Measurements from ENCODE around the gene ADAM12. TPM values are rescaled to one million over a fixed set of nuclear protein-coding genes. Genes with fewer than 3 reads are reported as not detected.

Gene ADAM12
- total and polyA plus RNA-seq, 10 of the 15 experiments (the other 5 are each of a cell fraction or from before 2014, with no cell fraction given) = under 0.01 to 0.62 (median 0.04) TPM; not detected in 5

DNA sequence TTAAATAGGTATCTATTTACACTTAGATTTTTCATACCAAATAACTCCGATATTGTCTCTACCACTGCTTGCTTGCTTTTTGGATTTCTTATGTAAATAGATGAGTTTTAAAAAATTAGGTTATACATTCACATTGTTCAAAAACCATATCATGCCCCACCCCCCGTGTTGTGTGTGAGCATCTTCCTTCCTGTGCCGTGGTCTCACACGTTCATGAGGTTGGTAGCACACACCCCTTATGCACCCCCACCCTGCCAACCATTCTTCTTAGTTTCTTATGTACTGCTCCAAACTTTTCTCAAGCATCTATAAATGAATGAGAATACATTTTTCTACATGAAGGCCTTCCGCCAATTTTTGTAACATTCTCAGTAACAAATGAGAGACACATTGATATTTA is 376.3 kb downstream of the ADAM12 start:
- Histone ChIP-seq H3K4me1 (ENCODE audit: control insufficient read depth, insufficient read depth, low read length) (no peaks in the 10 kb centered on the region; the same call in 1 of the 2 replicates), H4K20me1 (ENCODE audit: control insufficient read depth, insufficient read depth) (no peaks in the 10 kb centered on the region), H3K36me3 (ENCODE audit: control insufficient read depth in 2 of 2, insufficient read depth in 2 of 2, low read length in 1 of 2) (no peaks in the 10 kb centered on the region), H3K27ac (ENCODE audit: control insufficient read depth, insufficient read depth) (no peak overlapping the region), H3K79me2 (ENCODE audit: control insufficient read depth, insufficient read depth, low read length) (no peaks in the 10 kb centered on the region), H3K4me3 (no peak overlapping the region), H3K9ac (ENCODE audit: control insufficient read depth, insufficient read depth, low read length) (no peak overlapping the region), H2AFZ (ENCODE audit: control insufficient read depth, low read depth, low read length) (no peak overlapping the region), H3K4me2 (ENCODE audit: control insufficient read depth, insufficient read depth) (no peak overlapping the region), H3K9me3 (replicated peaks; ENCODE audit: control insufficient read depth, insufficient read depth, low read length) (no peaks in the 10 kb centered on the region), H3K27me3 (replicated peaks in 1 of 2; ENCODE audit: control insufficient read depth in 2 of 2, insufficient read depth in 2 of 2, low read length in 1 of 2) (no peaks in the 10 kb centered on the region)
- ATAC-seq = no peak
- FAIRE-seq = no peak
- ChIA-PET CTCF (no interaction called here), RAD21 (ENCODE audit: unreplicated experiment) (no interaction called here), SMC1A (ENCODE audit: uncharacterized antibody, unreplicated experiment) (no interaction called here), POLR2A (no interaction called here)
- intact Hi-C loops (cut with micrococcal nuclease; ENCODE audit: unreplicated experiment) = no loop called here
- in situ Hi-C loops (cut with MboI) = no loop called here
- TF ChIP-seq CEBPB (IDR thresholded peaks at IDR 0.05; ENCODE audit: borderline replicate concordance in 1 of 2, low read depth in 2 of 2, low read length in 2 of 2) = no peak
- TF ChIP-seq, protein P1, sequence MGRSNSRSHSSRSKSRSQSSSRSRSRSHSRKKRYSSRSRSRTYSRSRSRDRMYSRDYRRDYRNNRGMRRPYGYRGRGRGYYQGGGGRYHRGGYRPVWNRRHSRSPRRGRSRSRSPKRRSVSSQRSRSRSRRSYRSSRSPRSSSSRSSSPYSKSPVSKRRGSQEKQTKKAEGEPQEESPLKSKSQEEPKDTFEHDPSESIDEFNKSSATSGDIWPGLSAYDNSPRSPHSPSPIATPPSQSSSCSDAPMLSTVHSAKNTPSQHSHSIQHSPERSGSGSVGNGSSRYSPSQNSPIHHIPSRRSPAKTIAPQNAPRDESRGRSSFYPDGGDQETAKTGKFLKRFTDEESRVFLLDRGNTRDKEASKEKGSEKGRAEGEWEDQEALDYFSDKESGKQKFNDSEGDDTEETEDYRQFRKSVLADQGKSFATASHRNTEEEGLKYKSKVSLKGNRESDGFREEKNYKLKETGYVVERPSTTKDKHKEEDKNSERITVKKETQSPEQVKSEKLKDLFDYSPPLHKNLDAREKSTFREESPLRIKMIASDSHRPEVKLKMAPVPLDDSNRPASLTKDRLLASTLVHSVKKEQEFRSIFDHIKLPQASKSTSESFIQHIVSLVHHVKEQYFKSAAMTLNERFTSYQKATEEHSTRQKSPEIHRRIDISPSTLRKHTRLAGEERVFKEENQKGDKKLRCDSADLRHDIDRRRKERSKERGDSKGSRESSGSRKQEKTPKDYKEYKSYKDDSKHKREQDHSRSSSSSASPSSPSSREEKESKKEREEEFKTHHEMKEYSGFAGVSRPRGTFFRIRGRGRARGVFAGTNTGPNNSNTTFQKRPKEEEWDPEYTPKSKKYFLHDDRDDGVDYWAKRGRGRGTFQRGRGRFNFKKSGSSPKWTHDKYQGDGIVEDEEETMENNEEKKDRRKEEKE (IDR thresholded peaks at IDR 0.05) = no peak
- TF ChIP-seq, protein P2, sequence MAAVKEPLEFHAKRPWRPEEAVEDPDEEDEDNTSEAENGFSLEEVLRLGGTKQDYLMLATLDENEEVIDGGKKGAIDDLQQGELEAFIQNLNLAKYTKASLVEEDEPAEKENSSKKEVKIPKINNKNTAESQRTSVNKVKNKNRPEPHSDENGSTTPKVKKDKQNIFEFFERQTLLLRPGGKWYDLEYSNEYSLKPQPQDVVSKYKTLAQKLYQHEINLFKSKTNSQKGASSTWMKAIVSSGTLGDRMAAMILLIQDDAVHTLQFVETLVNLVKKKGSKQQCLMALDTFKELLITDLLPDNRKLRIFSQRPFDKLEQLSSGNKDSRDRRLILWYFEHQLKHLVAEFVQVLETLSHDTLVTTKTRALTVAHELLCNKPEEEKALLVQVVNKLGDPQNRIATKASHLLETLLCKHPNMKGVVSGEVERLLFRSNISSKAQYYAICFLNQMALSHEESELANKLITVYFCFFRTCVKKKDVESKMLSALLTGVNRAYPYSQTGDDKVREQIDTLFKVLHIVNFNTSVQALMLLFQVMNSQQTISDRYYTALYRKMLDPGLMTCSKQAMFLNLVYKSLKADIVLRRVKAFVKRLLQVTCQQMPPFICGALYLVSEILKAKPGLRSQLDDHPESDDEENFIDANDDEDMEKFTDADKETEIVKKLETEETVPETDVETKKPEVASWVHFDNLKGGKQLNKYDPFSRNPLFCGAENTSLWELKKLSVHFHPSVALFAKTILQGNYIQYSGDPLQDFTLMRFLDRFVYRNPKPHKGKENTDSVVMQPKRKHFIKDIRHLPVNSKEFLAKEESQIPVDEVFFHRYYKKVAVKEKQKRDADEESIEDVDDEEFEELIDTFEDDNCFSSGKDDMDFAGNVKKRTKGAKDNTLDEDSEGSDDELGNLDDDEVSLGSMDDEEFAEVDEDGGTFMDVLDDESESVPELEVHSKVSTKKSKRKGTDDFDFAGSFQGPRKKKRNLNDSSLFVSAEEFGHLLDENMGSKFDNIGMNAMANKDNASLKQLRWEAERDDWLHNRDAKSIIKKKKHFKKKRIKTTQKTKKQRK (IDR thresholded peaks at IDR 0.05; ENCODE audit: low read depth, low read length) = no peak
- no peak for TF ChIP-seq SREBF2 (IDR thresholded peaks at IDR 0.05; ENCODE audit: low read length)
- no peak for TF ChIP-seq NR2C2 (IDR thresholded peaks at IDR 0.05; ENCODE audit: borderline replicate concordance, control insufficient read depth, insufficient read length, low read depth)
- TF ChIP-seq ZBED1 (IDR thresholded peaks at IDR 0.05; ENCODE audit: borderline replicate concordance) = no peak
- TF ChIP-seq, protein P3, sequence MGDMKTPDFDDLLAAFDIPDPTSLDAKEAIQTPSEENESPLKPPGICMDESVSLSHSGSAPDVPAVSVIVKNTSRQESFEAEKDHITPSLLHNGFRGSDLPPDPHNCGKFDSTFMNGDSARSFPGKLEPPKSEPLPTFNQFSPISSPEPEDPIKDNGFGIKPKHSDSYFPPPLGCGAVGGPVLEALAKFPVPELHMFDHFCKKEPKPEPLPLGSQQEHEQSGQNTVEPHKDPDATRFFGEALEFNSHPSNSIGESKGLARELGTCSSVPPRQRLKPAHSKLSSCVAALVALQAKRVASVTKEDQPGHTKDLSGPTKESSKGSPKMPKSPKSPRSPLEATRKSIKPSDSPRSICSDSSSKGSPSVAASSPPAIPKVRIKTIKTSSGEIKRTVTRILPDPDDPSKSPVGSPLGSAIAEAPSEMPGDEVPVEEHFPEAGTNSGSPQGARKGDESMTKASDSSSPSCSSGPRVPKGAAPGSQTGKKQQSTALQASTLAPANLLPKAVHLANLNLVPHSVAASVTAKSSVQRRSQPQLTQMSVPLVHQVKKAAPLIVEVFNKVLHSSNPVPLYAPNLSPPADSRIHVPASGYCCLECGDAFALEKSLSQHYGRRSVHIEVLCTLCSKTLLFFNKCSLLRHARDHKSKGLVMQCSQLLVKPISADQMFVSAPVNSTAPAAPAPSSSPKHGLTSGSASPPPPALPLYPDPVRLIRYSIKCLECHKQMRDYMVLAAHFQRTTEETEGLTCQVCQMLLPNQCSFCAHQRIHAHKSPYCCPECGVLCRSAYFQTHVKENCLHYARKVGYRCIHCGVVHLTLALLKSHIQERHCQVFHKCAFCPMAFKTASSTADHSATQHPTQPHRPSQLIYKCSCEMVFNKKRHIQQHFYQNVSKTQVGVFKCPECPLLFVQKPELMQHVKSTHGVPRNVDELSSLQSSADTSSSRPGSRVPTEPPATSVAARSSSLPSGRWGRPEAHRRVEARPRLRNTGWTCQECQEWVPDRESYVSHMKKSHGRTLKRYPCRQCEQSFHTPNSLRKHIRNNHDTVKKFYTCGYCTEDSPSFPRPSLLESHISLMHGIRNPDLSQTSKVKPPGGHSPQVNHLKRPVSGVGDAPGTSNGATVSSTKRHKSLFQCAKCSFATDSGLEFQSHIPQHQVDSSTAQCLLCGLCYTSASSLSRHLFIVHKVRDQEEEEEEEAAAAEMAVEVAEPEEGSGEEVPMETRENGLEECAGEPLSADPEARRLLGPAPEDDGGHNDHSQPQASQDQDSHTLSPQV (IDR thresholded peaks at IDR 0.05) = no peak
- TF ChIP-seq, protein P4, sequence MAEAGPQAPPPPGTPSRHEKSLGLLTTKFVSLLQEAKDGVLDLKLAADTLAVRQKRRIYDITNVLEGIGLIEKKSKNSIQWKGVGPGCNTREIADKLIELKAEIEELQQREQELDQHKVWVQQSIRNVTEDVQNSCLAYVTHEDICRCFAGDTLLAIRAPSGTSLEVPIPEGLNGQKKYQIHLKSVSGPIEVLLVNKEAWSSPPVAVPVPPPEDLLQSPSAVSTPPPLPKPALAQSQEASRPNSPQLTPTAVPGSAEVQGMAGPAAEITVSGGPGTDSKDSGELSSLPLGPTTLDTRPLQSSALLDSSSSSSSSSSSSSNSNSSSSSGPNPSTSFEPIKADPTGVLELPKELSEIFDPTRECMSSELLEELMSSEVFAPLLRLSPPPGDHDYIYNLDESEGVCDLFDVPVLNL (IDR thresholded peaks at IDR 0.05; ENCODE audit: low read depth, low read length) = no peak
- DNase-seq (ENCODE audit: low read depth, low spot score) = no peak
- BruUV-seq (replicated peaks) = no TSS peak
- WGBS (ENCODE audit: insufficient coverage, insufficient replicate concordance, low lambda C conversion rate, missing lambda C conversion rate) = 33% methylated on average over 5 of the region's 5 CpGs

Measured in GM12878 (cell line).